CD4-positive, alpha-beta memory T cell (primary cell): ENCODE data around the gene NRN1L. TPM values are rescaled to one million over a fixed set of nuclear protein-coding genes. Genes with fewer than 3 reads are reported as not detected.
A peak's percentile ranks its signal among the peaks of the same experiment; 100 is the strongest.

ENCODE experiments used
- CTCF ChIA-PET: fragments of 350-600 bp; sonication (Branson Sonifier 250); formaldehyde crosslinking; loops from one replicate; lab custom pipeline; 2021; ENCODE audit warnings: inconsistent platforms; ENCODE audit not compliant: partially characterized antibody; lab: Charles Lee
- POLR2A ChIA-PET: fragments of 350-600 bp; sonication (Branson Sonifier 250); formaldehyde crosslinking; loops from one replicate; lab custom pipeline; 2021; ENCODE audit not compliant: partially characterized antibody; lab: Charles Lee
- DNase-seq, 5 donors: peaks; one replicate each; pipeline versions ENCODE4 v3.0.0 to v3.0.0-alpha.2; 2020 to 2022; ENCODE audit warnings: mixed read lengths in 1 of 5
- H3K27ac ChIP-seq: one replicate; pipeline ENCODE4 v1.7.0; 2013; ENCODE audit warnings: low read depth, low read length
- H3K27me3 ChIP-seq: 2 replicates; pipeline ENCODE4 v1.7.0; 2013; ENCODE audit warnings: mild to moderate bottlenecking, low read length, moderate library complexity; ENCODE audit not compliant: insufficient read depth
- H3K36me3 ChIP-seq: 2 replicates; pipeline ENCODE4 v1.7.0; 2013; ENCODE audit warnings: mild to moderate bottlenecking, low read length, moderate library complexity; ENCODE audit not compliant: insufficient read depth
- H3K4me1 ChIP-seq: 2 replicates; pipeline ENCODE4 v1.7.0; 2013; ENCODE audit warnings: mild to moderate bottlenecking, low read length, moderate library complexity; ENCODE audit not compliant: insufficient read depth
- H3K4me3 ChIP-seq, 2 donors: one replicate each; pipeline ENCODE4 v1.7.0; 2013; ENCODE audit warnings: low read length in 2 of 2, mild to moderate bottlenecking in 1 of 2
- H3K9me3 ChIP-seq, 2 donors: one replicate each; pipeline ENCODE4 v1.7.0; 2013; ENCODE audit warnings: low read length in 2 of 2, control low read depth in 1 of 2; ENCODE audit not compliant: control insufficient read depth in 1 of 2
- H3K27ac Mint-ChIP-seq, 7 donors: one replicate each; pipeline ENCODE4 v1.8.0; 2020 to 2021; ENCODE audit warnings: mixed read lengths in 7 of 7, mild to moderate bottlenecking in 6 of 7, inconsistent platforms in 3 of 7, moderate library complexity in 3 of 7
- H3K27me3 Mint-ChIP-seq, 2 donors: one replicate each; pipeline ENCODE4 v1.8.0; 2020 to 2021; ENCODE audit warnings: mixed read lengths in 2 of 2
- H3K36me3 Mint-ChIP-seq, 2 donors: one replicate each; pipeline ENCODE4 v1.8.0; 2020 to 2021; ENCODE audit warnings: mixed read lengths in 2 of 2, inconsistent platforms in 1 of 2, mild to moderate bottlenecking in 1 of 2
- H3K4me1 Mint-ChIP-seq, 4 donors: one replicate each; pipeline ENCODE4 v1.8.0; 2020 to 2021; ENCODE audit warnings: mixed read lengths in 4 of 4, mild to moderate bottlenecking in 1 of 4
- H3K4me3 Mint-ChIP-seq, 8 donors: one replicate each; pipeline ENCODE4 v1.8.0; 2020 to 2021; ENCODE audit warnings: mixed read lengths in 8 of 8, mild to moderate bottlenecking in 7 of 8, moderate library complexity in 6 of 8, inconsistent platforms in 3 of 8
- H3K9me3 Mint-ChIP-seq, 8 donors: one replicate each; pipeline ENCODE4 v1.8.0; 2020 to 2021; ENCODE audit warnings: mixed read lengths in 8 of 8, mild to moderate bottlenecking in 5 of 8, inconsistent platforms in 3 of 8, moderate library complexity in 1 of 8
- intact Hi-C: fragments of 100-400 bp; cut with micrococcal nuclease; formaldehyde crosslinking; loops from one replicate; pipeline ENCODE4 v1.15.1; 2023
- polyA plus RNA-seq, 2 donors: library from polyadenylated mRNA; unstranded; fragments of 300-500 nt; fragmentation: Illumina TruSeq; gene quantifications; one replicate each; pipeline ENCODE4 v1.2.3, GENCODE V29; 2021
- total RNA-seq, 2 experiments: library from RNA; stranded (reverse); gene quantifications; one replicate each; pipeline ENCODE4 v1.2.3, GENCODE V29; 2021

Gene NRN1L
- total and polyA plus RNA-seq, 4 experiments from 2014 or later = 0.81 to 7.0 (median 3.4) TPM

DNA sequence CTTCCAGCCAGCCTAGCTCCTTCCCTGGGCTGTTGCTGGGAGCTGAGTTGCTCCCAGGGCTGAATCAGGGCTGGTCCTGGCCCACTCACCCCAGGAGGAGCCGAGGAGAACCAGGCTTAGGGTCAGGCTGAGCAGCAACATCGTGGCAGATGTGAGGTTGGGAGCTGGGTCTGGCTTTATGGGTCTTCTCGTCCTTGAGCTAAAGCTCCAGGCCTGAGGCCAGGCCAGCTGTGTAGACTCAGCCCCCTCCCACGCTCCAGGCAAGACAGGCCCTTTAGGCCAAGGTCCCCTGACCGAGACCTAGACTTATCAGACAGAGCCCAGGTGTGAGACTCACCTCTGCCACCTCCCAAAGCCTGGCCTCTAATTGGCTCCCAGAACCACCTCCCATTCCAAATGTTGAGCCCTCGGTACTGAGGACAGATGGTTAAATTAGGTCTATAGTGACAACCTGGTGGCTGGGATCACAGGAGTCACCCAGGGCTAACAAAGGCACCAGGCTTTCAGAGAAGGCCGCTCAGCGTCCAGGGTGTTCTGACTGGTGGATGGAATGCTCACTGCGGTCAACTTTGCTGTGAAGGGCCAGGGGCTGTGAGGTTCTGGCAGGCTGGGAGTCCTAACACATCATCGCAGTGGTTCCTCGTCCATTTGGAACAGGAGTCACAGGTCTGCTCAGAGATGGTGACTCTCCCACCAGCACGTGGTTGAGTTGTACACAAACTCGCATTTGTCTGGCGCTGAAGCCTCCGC is 47.2 kb downstream of the NRN1L start, which contains the start of gene CTRL:
TSS of gene CTRL (minus strand) at position 151 of the 750 bp plus-strand sequence. CDS start at position 141, 10 bp downstream.
- Mint-ChIP-seq H3K36me3 (peaks cover 15 to 50% of the 10 kb centered on the region in 2 donors), H3K27ac (peak within 1 kb of the TSS in 6 of 7 donors; percentile 46 to 53 (median 47)), H3K4me3 (no peak within 1 kb of the TSS), H3K4me1 (peaks cover 11 to 36% (median 26%) of the 10 kb centered on the region in 4 donors), H3K27me3 (no peaks in the 10 kb centered on the region), H3K9me3 (peaks cover 0 to 3% (median 0%) of the 10 kb centered on the region in 8 donors)
- peaks cover 19% of the 10 kb centered on the region for H3K4me1 ChIP-seq
- no peak for DNase-seq
- H3K36me3 ChIP-seq = peaks cover 56% of the 10 kb centered on the region
- no peaks in the 10 kb centered on the region for H3K9me3 ChIP-seq
- CTCF ChIA-PET = interaction anchor here (0.7 to 5.3 kb wide), 8 partner anchors 9 to 411 kb away, joined by 3 to 30 read pairs (median 5); no protein-coding TSS in a partner anchor
- H3K27me3 ChIP-seq = no peaks in the 10 kb centered on the region
- POLR2A ChIA-PET = interaction anchor here (1.0 to 2.4 kb wide), 6 partner anchors 11 to 115 kb away, joined by 3 to 11 read pairs (median 4); partner anchors contain the start of gene PSKH1
- intact Hi-C loops = no loop called here
- H3K4me3 ChIP-seq = no peak within 1 kb of the TSS
- H3K27ac ChIP-seq = no peak within 1 kb of the TSS

DNA sequence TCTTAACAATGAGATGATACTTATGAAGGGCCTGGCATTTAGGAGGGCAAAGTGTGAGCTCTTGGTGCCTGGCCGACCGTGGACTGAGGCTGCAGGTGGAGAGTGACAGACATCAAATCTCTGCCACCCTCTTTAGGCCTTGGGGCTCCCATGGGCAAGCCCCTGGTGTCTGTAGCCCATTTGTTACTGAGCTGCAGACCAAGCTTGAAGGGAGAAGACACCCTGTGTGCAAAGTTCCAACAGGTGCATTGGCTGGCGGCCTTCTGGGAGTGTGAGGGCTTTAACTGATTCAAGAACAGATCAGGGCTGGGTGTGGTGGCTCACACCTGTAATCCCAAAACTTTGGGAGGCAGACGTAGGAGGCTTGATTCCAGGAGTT is 47.8 kb downstream of the NRN1L start:
- peaks cover 15 to 54% of the 10 kb centered on the region in 2 donors for H3K36me3 Mint-ChIP-seq
- DNase-seq = no peak
- H3K27me3 ChIP-seq = no peaks in the 10 kb centered on the region
- no peak overlapping the region for H3K27ac ChIP-seq
- H3K27me3 Mint-ChIP-seq = no peaks in the 10 kb centered on the region
- peaks cover 55% of the 10 kb centered on the region for H3K36me3 ChIP-seq
- peaks cover 16 to 41% (median 32%) of the 10 kb centered on the region in 4 donors for H3K4me1 Mint-ChIP-seq
- H3K4me3 Mint-ChIP-seq = no peak overlapping the region
- H3K9me3 ChIP-seq = no peaks in the 10 kb centered on the region
- no peak overlapping the region for H3K4me3 ChIP-seq
- intact Hi-C loops = no loop called here
- CTCF ChIA-PET = interaction anchor here (0.9 to 1.9 kb wide), 5 partner anchors 9 to 260 kb away, joined by 3 to 8 read pairs (median 6); no protein-coding TSS in a partner anchor
- POLR2A ChIA-PET = interaction anchor here (1.2 to 2.4 kb wide), 3 partner anchors 10 to 116 kb away, joined by 3 to 11 read pairs (median 4); no protein-coding TSS in a partner anchor
- H3K4me1 ChIP-seq = peaks cover 25% of the 10 kb centered on the region
- peaks cover 0 to 3% (median 0%) of the 10 kb centered on the region in 8 donors for H3K9me3 Mint-ChIP-seq
- peak overlapping the region in 3 of 7 donors; percentile 17 to 47 (median 46) for H3K27ac Mint-ChIP-seq

DNA sequence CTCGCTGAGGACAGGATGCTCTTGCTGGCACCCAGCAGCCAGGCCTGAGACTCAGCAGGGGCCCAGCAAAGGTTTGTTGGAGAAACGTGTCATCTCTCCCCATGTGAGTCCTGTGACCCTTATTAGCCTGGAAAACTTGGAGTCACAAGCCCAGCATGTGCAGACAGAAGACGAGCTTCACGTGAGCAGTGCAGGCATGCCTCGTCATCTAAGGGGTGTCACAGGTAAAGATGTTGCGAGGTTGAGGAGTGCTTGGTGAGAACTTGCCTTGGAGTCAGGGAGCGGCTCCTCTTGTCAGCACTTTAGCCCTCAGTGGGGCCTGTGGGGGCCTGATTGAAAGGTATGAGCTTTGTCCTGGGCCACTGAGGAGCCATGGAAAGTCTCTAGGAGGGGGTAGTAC is 49.1 kb downstream of the NRN1L start:
- intact Hi-C loops = no loop called here
- Mint-ChIP-seq H3K4me1 (peaks cover 14 to 35% (median 27%) of the 10 kb centered on the region in 4 donors), H3K27ac (peak overlapping the region in 6 of 7 donors; percentile 15 to 81 (median 46)), H3K36me3 (peaks cover 15 to 45% of the 10 kb centered on the region in 2 donors), H3K4me3 (peak overlapping the region in 3 of 8 donors; percentile 10 to 43 (median 25)), H3K9me3 (peaks cover 0 to 3% (median 0%) of the 10 kb centered on the region in 8 donors), H3K27me3 (no peaks in the 10 kb centered on the region)
- CTCF ChIA-PET = interaction anchor here (1.5 to 2.9 kb wide), 4 partner anchors 9 to 413 kb away, joined by 3 to 14 read pairs (median 9); no protein-coding TSS in a partner anchor
- DNase-seq = no peak
- Histone ChIP-seq H3K4me1 (peaks cover 22% of the 10 kb centered on the region), H3K27me3 (no peaks in the 10 kb centered on the region), H3K36me3 (peaks cover 45% of the 10 kb centered on the region), H3K27ac (no peak overlapping the region), H3K9me3 (no peaks in the 10 kb centered on the region), H3K4me3 (no peak overlapping the region)
- POLR2A ChIA-PET = interaction anchor here (1.0 to 7.3 kb wide), 15 partner anchors 11 to 452 kb away, joined by 3 to 49 read pairs (median 11); partner anchors contain the start of genes ATP6V0D1, DDX28, DUS2 and EDC4

DNA sequence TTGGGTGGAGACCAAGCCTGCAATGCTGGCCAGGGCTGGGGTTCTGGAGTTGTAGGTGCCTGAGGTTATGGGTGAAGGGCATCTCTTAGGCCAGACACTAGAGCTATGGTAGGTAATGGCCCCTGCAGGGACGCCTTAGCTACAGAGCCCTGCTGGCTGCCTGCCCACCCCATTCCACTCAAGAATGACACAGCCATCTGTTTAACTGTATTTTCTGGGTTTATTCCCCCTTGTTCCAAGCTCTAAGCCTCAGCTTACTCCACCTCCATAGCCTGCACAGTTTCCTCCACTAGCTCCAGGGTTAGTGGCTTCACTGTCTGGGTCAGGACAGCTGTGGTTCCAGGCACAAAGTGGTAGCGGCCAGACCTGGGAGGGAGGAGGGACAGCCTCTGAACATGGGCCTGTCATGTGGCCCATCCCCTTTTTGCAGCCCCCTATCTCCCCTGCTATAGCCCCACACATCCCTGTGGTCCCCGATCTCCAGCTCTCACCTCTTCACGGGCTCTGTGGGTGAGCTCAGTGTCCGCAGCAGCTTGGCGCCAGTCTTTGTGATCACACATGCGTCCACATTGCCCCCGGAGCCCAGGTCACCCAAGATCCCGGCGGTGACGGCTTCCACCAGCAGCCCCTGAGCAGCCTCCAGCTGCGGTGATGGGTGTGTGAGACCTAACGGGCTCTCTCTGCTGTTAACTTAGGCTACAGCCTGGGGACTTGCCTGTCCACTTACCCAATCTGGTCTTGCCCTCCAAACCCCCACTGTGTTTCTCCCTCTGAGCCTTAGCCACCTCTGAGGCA is 49.8 kb downstream of the NRN1L start:
- intact Hi-C loops = loop anchor here (1.0 kb wide), 5 partner anchors 41 to 372 kb away; partner anchors contain the start of genes CTCF, DPEP2 and PSKH1
- Mint-ChIP-seq H3K36me3 (peaks cover 15 to 45% of the 10 kb centered on the region in 2 donors), H3K4me1 (peaks cover 14 to 40% (median 30%) of the 10 kb centered on the region in 4 donors), H3K27ac (peak overlapping the region; percentile 15 to 99 (median 98)), H3K27me3 (no peaks in the 10 kb centered on the region), H3K4me3 (peak overlapping the region in 5 of 8 donors; percentile 36 to 100 (median 98)), H3K9me3 (peaks cover 0 to 3% (median 0%) of the 10 kb centered on the region in 8 donors)
- H3K9me3 ChIP-seq = no peaks in the 10 kb centered on the region
- CTCF ChIA-PET = interaction anchor here (1.5 to 3.3 kb wide), 8 partner anchors 8 to 414 kb away, joined by 3 to 16 read pairs (median 7); partner anchors contain the start of gene NRN1L
- H3K4me3 ChIP-seq = no peak overlapping the region
- peak overlapping the region; percentile 81 for H3K27ac ChIP-seq
- no peaks in the 10 kb centered on the region for H3K27me3 ChIP-seq
- DNase-seq = no peak
- peaks cover 25% of the 10 kb centered on the region for H3K4me1 ChIP-seq
- H3K36me3 ChIP-seq = peaks cover 41% of the 10 kb centered on the region
- POLR2A ChIA-PET = interaction anchor here (1.0 to 7.3 kb wide), 29 partner anchors 8 to 453 kb away, joined by 3 to 49 read pairs (median 11); partner anchors contain the start of genes ATP6V0D1, DDX28, DUS2 and EDC4

DNA sequence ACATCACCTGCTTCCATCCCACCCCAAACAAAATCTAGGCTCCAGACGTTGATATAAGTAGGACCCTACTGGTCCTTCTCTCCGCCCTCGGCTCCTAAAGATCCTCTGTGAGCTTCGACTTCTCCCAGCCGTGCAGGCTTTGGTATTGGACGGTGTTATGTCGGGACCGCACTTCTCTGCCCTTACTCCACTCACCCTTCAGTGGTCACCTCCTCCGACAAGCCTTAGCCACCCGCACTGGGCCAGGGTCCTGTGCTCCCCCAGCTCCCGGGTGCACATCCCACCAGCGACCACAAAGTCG is 50.4 kb downstream of the NRN1L start:
- H3K4me1 Mint-ChIP-seq = peaks cover 18 to 45% (median 35%) of the 10 kb centered on the region in 4 donors
- Histone ChIP-seq H3K4me3 (peak overlapping the region in 1 of 2 donors; percentile 98), H3K4me1 (peaks cover 30% of the 10 kb centered on the region), H3K9me3 (no peaks in the 10 kb centered on the region), H3K27me3 (no peaks in the 10 kb centered on the region), H3K27ac (peak overlapping the region; percentile 81), H3K36me3 (peaks cover 36% of the 10 kb centered on the region)
- POLR2A ChIA-PET = interaction anchor here (0.7 to 7.3 kb wide), 45 partner anchors 9 to 453 kb away, joined by 3 to 49 read pairs (median 7); partner anchors contain the start of genes ACD, ATP6V0D1, CENPT and DDX28
- peak overlapping the region; percentile 96 to 100 (median 99) for H3K4me3 Mint-ChIP-seq
- no peak for DNase-seq
- H3K36me3 Mint-ChIP-seq = peaks cover 15 to 40% of the 10 kb centered on the region in 2 donors
- peak overlapping the region; percentile 96 to 99 (median 98) for H3K27ac Mint-ChIP-seq
- intact Hi-C loops = loop anchor here (1.0 kb wide), 5 partner anchors 42 to 373 kb away; partner anchors contain the start of genes CTCF, DPEP2 and PSKH1
- H3K9me3 Mint-ChIP-seq = peaks cover 0 to 3% (median 0%) of the 10 kb centered on the region in 8 donors
- no peaks in the 10 kb centered on the region for H3K27me3 Mint-ChIP-seq
- CTCF ChIA-PET = interaction anchor here (1.0 to 3.3 kb wide), 10 partner anchors 8 to 414 kb away, joined by 3 to 16 read pairs (median 6); partner anchors contain the start of genes NFATC3 and NRN1L
